ENCODE measurements around the gene CCDC17. TPM values are rescaled to one million over a fixed set of nuclear protein-coding genes. Genes with fewer than 3 reads are reported as not detected.
A peak's percentile ranks its signal among the peaks of the same experiment; 100 is the strongest.

Gene CCDC17
- 3.9 and 4.9 TPM in 2 replicates for total RNA-seq (2022)
- percentile 71 among the genes with signal in this experiment for Bru-seq, nascent RNA
- percentile 81 among the genes with signal in this experiment for BruChase-seq, experiment 1, labeled RNA remaining after a 6-hour chase
- percentile 73 among the genes with signal in this experiment for BruChase-seq, experiment 2, labeled RNA remaining after a 2-hour chase
- long read RNA-seq, partial matches to known transcripts = 0 of 7 reads
- long read RNA-seq, other reads (novel, unspliced or antisense) = 7 of 7 reads

- H3K36me3 Mint-ChIP-seq (ENCODE audit: insufficient read depth, unreplicated experiment) = peaks cover 82% of the 10 kb centered on the region
- POLR2A ChIA-PET = interaction anchor here (1.2 to 1.3 kb wide), 2 partner anchors 10 to 12 kb away, joined by 3 read pairs; no protein-coding TSS in a partner anchor
- CTCF ChIA-PET = interaction anchor here (0.6 kb wide), 1 partner anchor 113 kb away, joined by 4 read pairs; no protein-coding TSS in a partner anchor
- no peak within 1 kb of the TSS for H3K4me3 Mint-ChIP-seq (ENCODE audit: unreplicated experiment)
- H3K27me3 Mint-ChIP-seq (ENCODE audit: insufficient read depth, unreplicated experiment) = no peaks in the 10 kb centered on the region
- no peaks in the 10 kb centered on the region for H3K9me3 Mint-ChIP-seq (ENCODE audit: unreplicated experiment)
- no peaks in the 10 kb centered on the region for H3K4me1 Mint-ChIP-seq (ENCODE audit: insufficient read depth, unreplicated experiment)
- H3K27ac Mint-ChIP-seq (ENCODE audit: low read depth, unreplicated experiment) = peak within 1 kb of the TSS; percentile 39
- TF ChIP-seq, protein P1, sequence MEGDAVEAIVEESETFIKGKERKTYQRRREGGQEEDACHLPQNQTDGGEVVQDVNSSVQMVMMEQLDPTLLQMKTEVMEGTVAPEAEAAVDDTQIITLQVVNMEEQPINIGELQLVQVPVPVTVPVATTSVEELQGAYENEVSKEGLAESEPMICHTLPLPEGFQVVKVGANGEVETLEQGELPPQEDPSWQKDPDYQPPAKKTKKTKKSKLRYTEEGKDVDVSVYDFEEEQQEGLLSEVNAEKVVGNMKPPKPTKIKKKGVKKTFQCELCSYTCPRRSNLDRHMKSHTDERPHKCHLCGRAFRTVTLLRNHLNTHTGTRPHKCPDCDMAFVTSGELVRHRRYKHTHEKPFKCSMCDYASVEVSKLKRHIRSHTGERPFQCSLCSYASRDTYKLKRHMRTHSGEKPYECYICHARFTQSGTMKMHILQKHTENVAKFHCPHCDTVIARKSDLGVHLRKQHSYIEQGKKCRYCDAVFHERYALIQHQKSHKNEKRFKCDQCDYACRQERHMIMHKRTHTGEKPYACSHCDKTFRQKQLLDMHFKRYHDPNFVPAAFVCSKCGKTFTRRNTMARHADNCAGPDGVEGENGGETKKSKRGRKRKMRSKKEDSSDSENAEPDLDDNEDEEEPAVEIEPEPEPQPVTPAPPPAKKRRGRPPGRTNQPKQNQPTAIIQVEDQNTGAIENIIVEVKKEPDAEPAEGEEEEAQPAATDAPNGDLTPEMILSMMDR (IDR thresholded peaks at IDR 0.05; ENCODE audit: unreplicated experiment) = no peak
- no TSS peak for BruUV-seq (replicated peaks)
- no peak for DNase-seq (ENCODE audit: unreplicated experiment)
- intact Hi-C loops (cut with micrococcal nuclease) = no loop called here
Measured at GRCh38 chr1:45623972-45624371, at the start of gene CCDC17. CCDC17 (minus strand) TSS chr1:45624054; CDS start chr1:45623909, 145 bp downstream.

DNA sequence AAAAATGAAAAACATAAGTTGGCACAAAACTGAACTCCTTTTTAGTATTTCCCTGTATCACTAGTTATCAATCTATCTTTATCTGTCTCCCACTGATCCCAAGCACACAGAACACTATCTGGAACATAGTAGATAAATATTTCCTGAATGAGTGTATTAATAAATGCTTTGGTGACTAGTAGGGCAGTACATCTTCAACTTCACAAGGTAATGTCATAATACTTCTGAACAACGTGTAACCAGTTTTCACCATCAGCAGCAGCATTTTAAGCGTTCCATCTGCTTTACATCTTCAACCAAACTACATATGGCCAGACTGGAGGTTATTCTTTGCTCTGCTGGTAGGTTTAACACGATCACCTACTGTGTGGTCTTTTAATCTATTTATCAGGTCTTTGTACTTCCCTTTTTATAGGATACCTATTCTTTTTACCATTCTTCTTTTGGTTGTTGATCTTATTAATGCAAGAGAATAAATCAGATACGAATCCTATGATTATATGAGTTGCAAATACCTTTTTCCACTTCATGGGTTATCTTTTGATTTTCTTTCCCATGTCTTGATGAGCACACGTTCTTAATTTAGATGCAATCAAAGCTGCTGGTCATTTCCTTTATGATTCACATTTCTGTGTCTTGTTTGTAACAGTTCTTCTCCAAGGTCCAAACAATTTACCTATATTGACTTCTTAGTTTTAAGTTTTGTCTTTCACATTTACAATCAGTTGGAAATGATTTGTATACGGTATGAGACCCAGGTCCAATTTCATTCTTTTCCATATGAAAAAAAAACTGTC is 46.2 kb upstream of the CCDC17 start:
- peaks cover 30% of the 10 kb centered on the region for H3K4me1 Mint-ChIP-seq (ENCODE audit: insufficient read depth, unreplicated experiment)
- TF ChIP-seq, protein P1 (IDR thresholded peaks at IDR 0.05; ENCODE audit: unreplicated experiment) = no peak
- peaks cover 20% of the 10 kb centered on the region for H3K36me3 Mint-ChIP-seq (ENCODE audit: insufficient read depth, unreplicated experiment)
- intact Hi-C loops (cut with micrococcal nuclease) = no loop called here
- ChIA-PET CTCF (interaction anchor here (0.7 kb wide), 1 partner anchor 14 kb away, joined by 4 read pairs; no protein-coding TSS in a partner anchor), POLR2A (interaction anchor here (1.2 to 4.0 kb wide), 3 partner anchors 14 to 17 kb away, joined by 3 to 11 read pairs (median 5); partner anchors contain the start of gene GPBP1L1)
- no peak overlapping the region for H3K27ac Mint-ChIP-seq (ENCODE audit: low read depth, unreplicated experiment)
- DNase-seq (ENCODE audit: unreplicated experiment) = no peak
- no peaks in the 10 kb centered on the region for H3K27me3 Mint-ChIP-seq (ENCODE audit: insufficient read depth, unreplicated experiment)
- BruUV-seq (replicated peaks) = no TSS peak
- H3K4me3 Mint-ChIP-seq (ENCODE audit: unreplicated experiment) = no peak overlapping the region
- H3K9me3 Mint-ChIP-seq (ENCODE audit: unreplicated experiment) = no peaks in the 10 kb centered on the region

- H3K36me3 Mint-ChIP-seq (ENCODE audit: insufficient read depth, unreplicated experiment) = peaks cover 20% of the 10 kb centered on the region
- intact Hi-C loops (cut with micrococcal nuclease) = no loop called here
- no peak overlapping the region for H3K27ac Mint-ChIP-seq (ENCODE audit: low read depth, unreplicated experiment)
- CTCF ChIA-PET = interaction anchor here (0.7 kb wide), 2 partner anchors 14 to 50 kb away, joined by 3 to 4 read pairs; no protein-coding TSS in a partner anchor
- peaks cover 23% of the 10 kb centered on the region for H3K4me1 Mint-ChIP-seq (ENCODE audit: insufficient read depth, unreplicated experiment)
- DNase-seq (ENCODE audit: unreplicated experiment) = no peak
- TF ChIP-seq, protein P1 (IDR thresholded peaks at IDR 0.05; ENCODE audit: unreplicated experiment) = no peak
- H3K9me3 Mint-ChIP-seq (ENCODE audit: unreplicated experiment) = no peaks in the 10 kb centered on the region
- POLR2A ChIA-PET = interaction anchor here (0.7 to 1.3 kb wide), 5 partner anchors 9 to 334 kb away, joined by 3 read pairs; partner anchors contain the start of gene TMEM69
- H3K27me3 Mint-ChIP-seq (ENCODE audit: insufficient read depth, unreplicated experiment) = no peaks in the 10 kb centered on the region
- no TSS peak for BruUV-seq (replicated peaks)
- H3K4me3 Mint-ChIP-seq (ENCODE audit: unreplicated experiment) = no peak overlapping the region
Measured at GRCh38 chr1:45669379-45669778, 45.5 kb upstream of the CCDC17 start.

- CTCF ChIA-PET = no interaction called here
- Mint-ChIP-seq H3K36me3 (ENCODE audit: insufficient read depth, unreplicated experiment) (peaks cover 22% of the 10 kb centered on the region), H3K4me3 (ENCODE audit: unreplicated experiment) (no peak overlapping the region), H3K9me3 (ENCODE audit: unreplicated experiment) (no peaks in the 10 kb centered on the region), H3K27ac (ENCODE audit: low read depth, unreplicated experiment) (no peak overlapping the region), H3K27me3 (ENCODE audit: insufficient read depth, unreplicated experiment) (no peaks in the 10 kb centered on the region), H3K4me1 (ENCODE audit: insufficient read depth, unreplicated experiment) (peaks cover 23% of the 10 kb centered on the region)
- no peak for DNase-seq (ENCODE audit: unreplicated experiment)
- BruUV-seq (replicated peaks) = no TSS peak
- TF ChIP-seq, protein P1 (IDR thresholded peaks at IDR 0.05; ENCODE audit: unreplicated experiment) = no peak
- intact Hi-C loops (cut with micrococcal nuclease) = no loop called here
- POLR2A ChIA-PET = interaction anchor here (0.6 to 1.3 kb wide), 2 partner anchors 20 to 464 kb away, joined by 3 to 4 read pairs; partner anchors contain the start of gene TMEM69
Measured at GRCh38 chr1:45668526-45668925, 44.7 kb upstream of the CCDC17 start.
